OCI-LY1 (cell line): ENCODE results near the gene C19orf18.

Experiments
- EZH2 ChIP-seq: fragments of 200-600 bp; sonication (generic), shearing (Covaris generic); IDR thresholded peaks from 2 replicates; pipeline ENCODE4 v1.8.0; 2017; ENCODE audit warnings: borderline replicate concordance, mixed run types, mild to moderate bottlenecking, antibody characterized with exemption, low read length, moderate library complexity, mixed read lengths
- TF ChIP-seq, protein P1 (sequence below): fragments of 200-600 bp; sonication (generic), shearing (Covaris generic); IDR thresholded peaks from 2 replicates; pipeline ENCODE4 v1.5.1; 2017; ENCODE audit warnings: mild to moderate bottlenecking, antibody characterized with exemption, low read length, moderate library complexity, mixed read lengths

DNA sequence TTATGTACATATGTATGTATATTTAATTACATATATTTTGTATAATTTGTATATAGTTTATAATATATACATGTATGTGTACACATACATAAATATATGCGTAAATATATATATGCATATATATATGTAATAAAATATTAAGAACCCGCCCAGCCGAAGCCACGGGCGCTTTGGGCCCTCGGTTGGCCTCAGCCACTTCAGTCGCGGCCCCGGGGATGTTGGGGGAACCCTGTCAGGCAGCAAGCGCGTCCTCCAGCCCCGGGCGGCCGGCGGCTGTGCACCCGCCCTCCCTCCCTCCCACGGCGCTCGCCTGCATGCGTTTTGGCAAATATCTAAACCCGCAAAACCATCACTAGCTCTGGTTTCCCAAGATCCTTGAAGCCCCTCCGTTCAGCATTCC, 36.2 kb upstream of the C19orf18 start:
- TF ChIP-seq, protein P1, sequence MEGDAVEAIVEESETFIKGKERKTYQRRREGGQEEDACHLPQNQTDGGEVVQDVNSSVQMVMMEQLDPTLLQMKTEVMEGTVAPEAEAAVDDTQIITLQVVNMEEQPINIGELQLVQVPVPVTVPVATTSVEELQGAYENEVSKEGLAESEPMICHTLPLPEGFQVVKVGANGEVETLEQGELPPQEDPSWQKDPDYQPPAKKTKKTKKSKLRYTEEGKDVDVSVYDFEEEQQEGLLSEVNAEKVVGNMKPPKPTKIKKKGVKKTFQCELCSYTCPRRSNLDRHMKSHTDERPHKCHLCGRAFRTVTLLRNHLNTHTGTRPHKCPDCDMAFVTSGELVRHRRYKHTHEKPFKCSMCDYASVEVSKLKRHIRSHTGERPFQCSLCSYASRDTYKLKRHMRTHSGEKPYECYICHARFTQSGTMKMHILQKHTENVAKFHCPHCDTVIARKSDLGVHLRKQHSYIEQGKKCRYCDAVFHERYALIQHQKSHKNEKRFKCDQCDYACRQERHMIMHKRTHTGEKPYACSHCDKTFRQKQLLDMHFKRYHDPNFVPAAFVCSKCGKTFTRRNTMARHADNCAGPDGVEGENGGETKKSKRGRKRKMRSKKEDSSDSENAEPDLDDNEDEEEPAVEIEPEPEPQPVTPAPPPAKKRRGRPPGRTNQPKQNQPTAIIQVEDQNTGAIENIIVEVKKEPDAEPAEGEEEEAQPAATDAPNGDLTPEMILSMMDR = no peak
- TF ChIP-seq EZH2 = no peak
